ENCODE data around the gene SCRN1.

SCRN1 gene

GRCh38 chr7:29946428-29947186 is 43.0 kb downstream of the SCRN1 start:
- DNase-seq, result peak in 1 of 10 donors; percentile 47
- intact Hi-C loops (cut with DNase I), result no loop called here

- no peak for DNase-seq
- intact Hi-C loops (cut with DNase I), result no loop called here
These were observed 44.3 kb downstream of the SCRN1 start for GRCh38 chr7:29945259-29945809.

GRCh38 chr7:29940199-29940598 is 49.4 kb downstream of the SCRN1 start:
- no peak for DNase-seq
- intact Hi-C loops (cut with DNase I), result no loop called here

GRCh38 chr7:29937132-29937531 is 52.5 kb downstream of the SCRN1 start:
- intact Hi-C loops (cut with DNase I), result no loop called here
- no peak for DNase-seq

GRCh38 chr7:29935111-29935510 is 54.5 kb downstream of the SCRN1 start:
- intact Hi-C loops (cut with DNase I), result no loop called here
- DNase-seq, result no peak

GRCh38 chr7:29929018-29929807 is 60.4 kb downstream of the SCRN1 start:
- no peak for DNase-seq
- intact Hi-C loops (cut with DNase I), result no loop called here

GRCh38 chr7:29926741-29927140 is 62.9 kb downstream of the SCRN1 start:
- no peak for DNase-seq
- intact Hi-C loops (cut with DNase I), result no loop called here

- no peak for DNase-seq
- intact Hi-C loops (cut with DNase I), result no loop called here
These were observed 63.4 kb downstream of the SCRN1 start for GRCh38 chr7:29926216-29926615.

- DNase-seq, result no peak
- intact Hi-C loops (cut with DNase I), result no loop called here
These were observed 64.9 kb downstream of the SCRN1 start for GRCh38 chr7:29924684-29925083.

- DNase-seq, result no peak
- intact Hi-C loops (cut with DNase I), result no loop called here
These were observed 65.6 kb downstream of the SCRN1 start for GRCh38 chr7:29924006-29924405.

GRCh38 chr7:29922921-29923700 is 66.5 kb downstream of the SCRN1 start:
- DNase-seq, result no peak

GRCh38 chr7:29921404-29922010 is 68.1 kb downstream of the SCRN1 start:
- intact Hi-C loops (cut with DNase I), result loop anchor here (2.0 kb wide), 1 partner anchor 173 kb away; no protein-coding TSS in a partner anchor

More at GRCh38 chr7:29922921-29923700, 66.5 kb downstream of the SCRN1 start:
- intact Hi-C loops (cut with DNase I), result no loop called here

GRCh38 chr7:29920491-29920890 is 69.1 kb downstream of the SCRN1 start:
- intact Hi-C loops (cut with DNase I), result loop anchor here (2.0 kb wide), 1 partner anchor 172 kb away; no protein-coding TSS in a partner anchor

More at GRCh38 chr7:29921404-29922010, 68.1 kb downstream of the SCRN1 start:
- peak in 1 of 10 donors; percentile 85 for DNase-seq

GRCh38 chr7:29919790-29920189 is 69.8 kb downstream of the SCRN1 start:
- no peak for DNase-seq
- intact Hi-C loops (cut with DNase I), result loop anchor here (2.0 kb wide), 1 partner anchor 171 kb away; no protein-coding TSS in a partner anchor

More at GRCh38 chr7:29920491-29920890, 69.1 kb downstream of the SCRN1 start:
- no peak for DNase-seq

- DNase-seq, result no peak
- intact Hi-C loops (cut with DNase I), result no loop called here
These were observed 70.8 kb downstream of the SCRN1 start for GRCh38 chr7:29918850-29919249.

GRCh38 chr7:29917641-29918040 is 72.0 kb downstream of the SCRN1 start:
- DNase-seq, result no peak
- intact Hi-C loops (cut with DNase I), result no loop called here

- DNase-seq, result peak in 3 of 10 donors; percentile 36 to 85 (median 80)
- intact Hi-C loops (cut with DNase I), result no loop called here
These were observed 74.0 kb downstream of the SCRN1 start for GRCh38 chr7:29915481-29916215.

- no peak for DNase-seq
- intact Hi-C loops (cut with DNase I), result no loop called here
These were observed 75.4 kb downstream of the SCRN1 start for GRCh38 chr7:29914180-29914579.

Data from posterior cingulate gyrus (tissue), 11 donors.